HepG2 (cell line): ENCODE results near the gene HSPA4L. TPM values are rescaled to one million over a fixed set of nuclear protein-coding genes. Genes with fewer than 3 reads are reported as not detected.

Experiments
- AFF4 ChIP-seq: sonication (generic); formaldehyde crosslinking; IDR thresholded peaks from 2 replicates; pipeline ENCODE4 v1.4.0; 2020; ENCODE audit warnings: missing genetic modification reagents
- ATF7-NPFF ChIP-seq: sonication (generic); formaldehyde crosslinking; IDR thresholded peaks from 2 replicates; pipeline ENCODE4 v1.8.1; 2023; ENCODE audit warnings: mild to moderate bottlenecking, low read depth, missing genetic modification reagents, moderate library complexity
- GMEB1 ChIP-seq: sonication (generic); formaldehyde crosslinking; IDR thresholded peaks from 2 replicates; pipeline ENCODE4 v1.5.1; 2020; ENCODE audit warnings: missing genetic modification reagents, mild to moderate bottlenecking, borderline replicate concordance
- HES4 ChIP-seq: sonication (generic); formaldehyde crosslinking; IDR thresholded peaks from 2 replicates; pipeline ENCODE4 v1.9.0; 2021; ENCODE audit warnings: mild to moderate bottlenecking, missing genetic modification reagents, borderline replicate concordance
- MIER3 ChIP-seq: IDR thresholded peaks from 2 replicates; pipeline ENCODE4 v1.6.1; 2016; ENCODE audit warnings: missing compliant biosample characterization, borderline replicate concordance
- RBM39 ChIP-seq: fragments of 200-400 bp; formaldehyde crosslinking; IDR thresholded peaks from one replicate; pipeline ENCODE4 v1.6.1; 2018; ENCODE audit warnings: antibody characterized with exemption, mild to moderate bottlenecking, low read depth, low read length; ENCODE audit not compliant: poor library complexity, severe bottlenecking
- TCF12 ChIP-seq, 2 experiments: fragments of 450-650 bp in 1 of 2; sonication (generic) in 1 of 2; formaldehyde crosslinking in 1 of 2; IDR thresholded peaks; 2 replicates each; pipeline versions ENCODE4 v1.6.1 to v1.8.0; 2017 to 2022; ENCODE audit warnings: antibody characterized with exemption in 1 of 2, mild to moderate bottlenecking in 1 of 2, missing genetic modification reagents in 1 of 2, moderate library complexity in 1 of 2
- USF2 ChIP-seq, 2 experiments: sonication (generic) in 1 of 2; formaldehyde crosslinking in 1 of 2; IDR thresholded peaks; 2 replicates each; pipeline versions ENCODE4 v1.5.1 to v1.6.1; 2011 to 2020; ENCODE audit warnings: borderline replicate concordance in 1 of 2, low read depth in 1 of 2, low read length in 1 of 2, mild to moderate bottlenecking in 1 of 2, missing genetic modification reagents in 1 of 2, moderate library complexity in 1 of 2
- ZNF646 ChIP-seq: sonication (generic); formaldehyde crosslinking; IDR thresholded peaks from 2 replicates; pipeline ENCODE4 v1.9.0; 2021; ENCODE audit warnings: mild to moderate bottlenecking, missing genetic modification reagents
- ZZZ3 ChIP-seq: sonication (generic); formaldehyde crosslinking; IDR thresholded peaks from 2 replicates; pipeline ENCODE4 v1.4.0; 2020; ENCODE audit warnings: missing genetic modification reagents, mild to moderate bottlenecking, borderline replicate concordance
- polyA plus RNA-seq, 8 experiments: library from polyadenylated mRNA; depleted of rRNA in 3 of 8; stranded (reverse) in 7 of 8; unstranded in 1 of 8; fragments of >200 nt; fragmentation: Illumina TruSeq in 4 of 8; extraction: Trizol in 4 of 8; gene quantifications; 2 replicates each; pipeline versions ENCODE4 v1.2.1 to v1.2.3, GENCODE V29; 2011 to 2016; ENCODE audit warnings: low read depth in 4 of 8, missing spikeins in 1 of 8, mixed read lengths in 1 of 8; ENCODE audit not compliant: insufficient read depth in 1 of 8
- total RNA-seq, 5 experiments: library from RNA; depleted of rRNA; stranded (reverse); fragments of >200 nt; fragmentation: Illumina TruSeq; extraction: Trizol; gene quantifications; 2 replicates each; pipeline ENCODE4 v1.2.3, GENCODE V29; 2016; ENCODE audit warnings: low read depth in 1 of 5

The HSPA4L gene
- total and polyA plus RNA-seq, 2 of the 13 experiments (the other 11 are each of a cell fraction or from before 2014, with no cell fraction given) = 3.7 to 31.5 TPM

- TF ChIP-seq ZNF646 (CRISPR knock-in tag) (0 out of 2 replicates have a peak, but pooled peaks have one; percentile 44), USF2 (IDR thresholded peaks at IDR 0.05; ENCODE audit: low read depth, low read length) (no peak), USF2 (CRISPR knock-in tag; IDR thresholded peaks at IDR 0.05; ENCODE audit: borderline replicate concordance) (no peak), ZZZ3 (no peak), HES4 (peak; percentile 81; the same call in 1 of the 2 replicates), RBM39 (peak; percentile 76), ATF7-NPFF (CRISPR knock-in tag) (peak; percentile 78), MIER3 (CRISPR knock-in tag) (0 out of 2 replicates have a peak, but pooled peaks have one; percentile 40), GMEB1 (CRISPR knock-in tag) (peak; percentile 42; the same call in 1 of the 2 replicates), AFF4 (CRISPR knock-in tag) (no peak), TCF12 (IDR thresholded peaks at IDR 0.05) (no peak), TCF12 (CRISPR knock-in tag; IDR thresholded peaks at IDR 0.05) (0 out of 2 replicates have a peak, but pooled peaks have one; percentile 24)
Observed at GRCh38 chr4:127880763-127881562, 98.8 kb downstream of the HSPA4L start, which contains the start of gene PLK4 (continued).
